SW 1271 (cell line): ENCODE measurements around the gene OXGR1.
"Not testable (repeated sequence)": the region's sequence is repeated elsewhere in the genome, so short reads cannot be mapped to it uniquely, and the experiment has no call there.

ENCODE experiments used
- DNase-seq, 2 experiments: peaks; one replicate each; lab custom pipeline; 2025; lab: John Stamatoyannopoulos, UW

OXGR1 gene

GRCh38 chr13:96994017-96994857 lies at the start of gene OXGR1:
Gene OXGR1, minus strand, starts transcription at chr13:96994476. Its CDS starts 6,717 bp downstream, at chr13:96987759.
- no peak for DNase-seq

GRCh38 chr13:97043302-97043701 lies 49.0 kb upstream of the OXGR1 start:
- DNase-seq = no peak

GRCh38 chr13:97030705-97031452 lies 36.6 kb upstream of the OXGR1 start:
- peak; percentile 15 to 50 for DNase-seq

GRCh38 chr13:97028441-97029299 lies 34.4 kb upstream of the OXGR1 start:
- DNase-seq = peak; percentile 30

- no peak for DNase-seq
Observed at GRCh38 chr13:97027162-97027554, 32.9 kb upstream of the OXGR1 start.

GRCh38 chr13:97026531-97027161 lies 32.4 kb upstream of the OXGR1 start:
- DNase-seq = no peak

GRCh38 chr13:97023812-97024211 lies 29.5 kb upstream of the OXGR1 start:
- DNase-seq = not testable (repeated sequence)

GRCh38 chr13:97023117-97023516 lies 28.8 kb upstream of the OXGR1 start:
- DNase-seq = no peak

GRCh38 chr13:97021241-97021640 lies 27.0 kb upstream of the OXGR1 start:
- DNase-seq = no peak

- no peak for DNase-seq
Observed at GRCh38 chr13:97020689-97021240, 26.5 kb upstream of the OXGR1 start.

- no peak for DNase-seq
Observed at GRCh38 chr13:97020194-97020593, 25.9 kb upstream of the OXGR1 start.

GRCh38 chr13:97019236-97019635 lies 25.0 kb upstream of the OXGR1 start:
- DNase-seq = no peak

- peak; percentile 38 to 41 for DNase-seq
Observed at GRCh38 chr13:97018029-97018819, 23.9 kb upstream of the OXGR1 start.

- no peak for DNase-seq
Observed at GRCh38 chr13:97017322-97017721, 23.0 kb upstream of the OXGR1 start.

- no peak for DNase-seq
Observed at GRCh38 chr13:97015661-97016350, 21.5 kb upstream of the OXGR1 start.

- no peak for DNase-seq
Observed at GRCh38 chr13:97012251-97013048, 18.2 kb upstream of the OXGR1 start.

GRCh38 chr13:97011446-97012131 lies 17.3 kb upstream of the OXGR1 start:
- no peak for DNase-seq

GRCh38 chr13:97008643-97009042 lies 14.4 kb upstream of the OXGR1 start:
- DNase-seq = no peak
